Neuron (in vitro differentiated cells): ENCODE data around the gene NXF2B.
"Not testable (repeated sequence)": the region's sequence is repeated elsewhere in the genome, so short reads cannot be mapped to it uniquely, and the experiment has no call there.

Experiments used
- H2AFZ ChIP-seq: one replicate; pipeline ENCODE4 v1.6.1; 2013; ENCODE audit warnings: low read depth, mild to moderate bottlenecking, inconsistent platforms, low read length, moderate library complexity
- H3K27me3 ChIP-seq: one replicate; pipeline ENCODE4 v1.6.1; 2013; ENCODE audit warnings: low read length; ENCODE audit not compliant: insufficient read depth
- H3K36me3 ChIP-seq: one replicate; pipeline ENCODE4 v1.6.1; 2013; ENCODE audit warnings: low read length; ENCODE audit not compliant: insufficient read depth
- H3K4me1 ChIP-seq: one replicate; pipeline ENCODE4 v1.6.1; 2013; ENCODE audit warnings: low read length; ENCODE audit not compliant: insufficient read depth
- H3K4me3 ChIP-seq: 2 replicates; pipeline ENCODE4 v1.5.1; 2013; ENCODE audit warnings: mild to moderate bottlenecking, low read length, moderate library complexity
- H3K9me3 ChIP-seq: one replicate; pipeline ENCODE4 v1.6.1; 2013; ENCODE audit warnings: low read length

The NXF2B gene, protein sequence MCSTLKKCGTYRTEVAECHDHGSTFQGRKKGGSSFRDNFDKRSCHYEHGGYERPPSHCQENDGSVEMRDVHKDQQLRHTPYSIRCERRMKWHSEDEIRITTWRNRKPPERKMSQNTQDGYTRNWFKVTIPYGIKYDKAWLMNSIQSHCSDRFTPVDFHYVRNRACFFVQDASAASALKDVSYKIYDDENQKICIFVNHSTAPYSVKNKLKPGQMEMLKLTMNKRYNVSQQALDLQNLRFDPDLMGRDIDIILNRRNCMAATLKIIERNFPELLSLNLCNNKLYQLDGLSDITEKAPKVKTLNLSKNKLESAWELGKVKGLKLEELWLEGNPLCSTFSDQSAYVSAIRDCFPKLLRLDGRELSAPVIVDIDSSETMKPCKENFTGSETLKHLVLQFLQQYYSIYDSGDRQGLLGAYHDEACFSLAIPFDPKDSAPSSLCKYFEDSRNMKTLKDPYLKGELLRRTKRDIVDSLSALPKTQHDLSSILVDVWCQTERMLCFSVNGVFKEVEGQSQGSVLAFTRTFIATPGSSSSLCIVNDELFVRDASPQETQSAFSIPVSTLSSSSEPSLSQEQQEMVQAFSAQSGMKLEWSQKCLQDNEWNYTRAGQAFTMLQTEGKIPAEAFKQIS

DNA sequence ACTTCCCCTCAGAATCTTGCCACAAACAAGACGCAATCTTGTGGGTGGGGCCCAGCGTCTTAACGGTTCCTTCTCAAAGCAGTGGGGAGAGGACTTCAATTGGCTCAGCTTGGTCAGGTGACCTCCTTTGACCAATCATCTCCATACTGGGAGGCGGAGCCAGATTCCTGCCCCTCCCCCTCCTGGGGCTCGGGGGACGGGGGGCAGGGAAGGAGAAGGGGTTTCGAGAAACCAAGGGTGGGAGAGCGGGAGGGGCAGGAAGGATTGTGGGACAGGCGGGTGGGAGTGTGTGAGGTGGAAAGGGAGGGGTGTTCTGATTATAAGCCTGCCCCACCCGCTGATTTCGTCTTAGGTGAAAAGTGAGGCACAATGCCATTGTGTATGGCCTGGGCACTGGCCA lies at the start of gene NXF2B:
TSS of gene NXF2B (minus strand) at position 101 of the 400 bp plus-strand sequence. CDS start 59,972 bp downstream, outside the sequence.
- H3K36me3 ChIP-seq, H3K27me3 ChIP-seq, H3K4me3 ChIP-seq, H3K4me1 ChIP-seq, H2AFZ ChIP-seq, H3K9me3 ChIP-seq: not testable (repeated sequence)

DNA sequence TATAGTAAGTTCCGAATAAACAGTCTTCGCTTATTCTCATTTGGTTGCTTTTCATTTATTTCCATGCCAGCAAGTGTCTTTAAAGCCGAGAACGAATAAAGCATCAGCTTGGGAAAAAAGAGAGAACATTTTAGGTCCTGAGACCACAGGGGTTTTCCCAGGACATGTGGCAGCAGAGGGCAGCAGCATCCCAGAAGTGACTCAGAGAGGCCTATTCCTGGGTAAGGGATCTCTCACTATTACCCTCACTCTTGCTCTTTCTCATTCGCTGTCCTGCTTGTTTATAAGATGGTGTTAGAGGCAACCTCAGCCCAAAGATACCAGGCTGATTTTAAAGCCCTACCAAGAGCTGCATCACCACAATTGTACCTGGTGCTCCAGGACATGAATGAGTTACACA lies 39.0 kb upstream of the NXF2B start:
- H3K4me3 ChIP-seq, H3K9me3 ChIP-seq, H2AFZ ChIP-seq, H3K36me3 ChIP-seq, H3K4me1 ChIP-seq, H3K27me3 ChIP-seq: not testable (repeated sequence)

DNA sequence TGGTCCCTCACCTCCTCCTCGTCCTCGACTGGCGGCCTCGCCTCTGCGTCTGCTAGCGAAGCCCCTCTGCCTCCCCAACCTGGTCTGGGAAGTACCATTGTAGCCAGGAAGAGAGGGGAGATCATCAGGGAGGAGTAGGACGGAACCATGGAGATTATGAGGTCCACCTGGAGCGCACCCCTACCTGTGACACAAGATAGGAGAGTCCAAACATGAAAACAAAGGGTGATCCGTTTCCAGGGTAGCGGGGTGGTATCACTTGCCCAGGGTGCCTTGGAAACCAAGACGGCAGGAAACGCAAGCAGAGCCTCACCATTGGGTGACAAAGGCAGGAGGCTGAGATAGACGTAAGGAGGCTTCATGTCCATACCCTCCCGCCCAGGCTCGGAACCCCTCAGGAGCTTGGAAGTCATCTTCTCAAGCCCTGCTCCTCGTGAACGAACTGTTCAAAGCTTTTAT lies 32.0 kb upstream of the NXF2B start, which contains the start of gene TCP11X2:
TSS of gene TCP11X2 (minus strand) at position 51 of the 459 bp plus-strand sequence.
- not testable (repeated sequence) for H2AFZ ChIP-seq, H3K36me3 ChIP-seq, H3K4me3 ChIP-seq, H3K27me3 ChIP-seq, H3K9me3 ChIP-seq, H3K4me1 ChIP-seq

DNA sequence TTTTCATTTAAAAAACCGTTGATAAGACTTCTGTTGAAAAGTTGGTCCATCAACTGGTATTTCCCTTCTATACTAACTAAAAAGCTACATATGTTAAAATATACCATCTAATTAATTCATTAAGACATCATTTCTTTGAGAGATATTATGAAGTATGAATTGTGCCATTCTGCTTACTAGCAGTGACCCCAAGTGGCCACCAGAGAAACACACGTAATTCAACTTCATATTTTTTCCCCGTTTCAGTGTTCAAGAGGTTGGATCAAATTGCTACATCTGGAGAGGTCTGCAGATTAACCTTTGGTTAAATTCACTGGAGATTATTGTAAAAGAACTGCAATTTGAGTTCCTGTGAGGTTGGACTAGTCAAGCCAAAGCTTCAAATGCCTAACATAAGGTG lies 30.4 kb upstream of the NXF2B start:
- not testable (repeated sequence) for H3K27me3 ChIP-seq, H2AFZ ChIP-seq, H3K36me3 ChIP-seq, H3K4me1 ChIP-seq, H3K4me3 ChIP-seq, H3K9me3 ChIP-seq

DNA sequence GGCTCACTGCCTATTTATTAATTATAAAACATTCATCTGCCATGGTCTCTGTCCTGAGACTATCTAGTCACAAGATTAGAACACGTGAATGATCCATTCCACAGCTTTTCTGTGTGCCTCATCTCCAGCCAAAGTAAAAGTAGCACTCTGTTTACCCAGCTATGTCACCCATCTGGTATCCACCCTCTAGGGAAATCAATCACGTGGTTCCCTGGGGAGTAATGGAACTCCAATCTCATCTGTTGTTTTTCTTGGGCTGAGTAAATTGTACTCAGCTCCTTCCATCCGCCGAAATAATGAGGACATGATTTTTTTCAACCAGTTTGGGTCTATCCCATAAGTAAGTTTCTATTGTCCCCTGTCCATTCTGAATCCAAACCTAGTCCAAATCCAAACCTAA lies 18.8 kb upstream of the NXF2B start:
- not testable (repeated sequence) for H2AFZ ChIP-seq, H3K36me3 ChIP-seq, H3K4me1 ChIP-seq, H3K9me3 ChIP-seq, H3K27me3 ChIP-seq, H3K4me3 ChIP-seq

DNA sequence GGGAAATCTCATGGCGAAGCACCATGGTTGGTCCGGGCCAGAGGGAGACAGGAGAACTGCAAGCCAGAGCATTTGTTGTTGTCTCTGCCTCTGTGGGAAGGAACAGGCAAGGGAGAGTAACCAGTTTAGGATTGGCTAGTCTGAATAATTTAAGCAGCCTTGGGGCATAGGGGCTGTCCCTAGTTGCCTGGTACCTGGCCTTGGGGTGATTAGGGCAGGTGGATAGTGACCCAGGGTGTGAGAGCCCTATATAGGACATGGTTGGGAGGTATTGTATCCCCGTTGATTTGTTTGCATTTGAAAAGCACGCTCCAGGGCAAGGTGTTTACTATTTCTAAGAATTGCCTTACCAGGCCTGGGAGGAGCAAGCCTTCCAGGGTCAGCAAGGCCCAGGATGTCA lies 25.3 kb downstream of the NXF2B start:
- not testable (repeated sequence) for H3K9me3 ChIP-seq

DNA sequence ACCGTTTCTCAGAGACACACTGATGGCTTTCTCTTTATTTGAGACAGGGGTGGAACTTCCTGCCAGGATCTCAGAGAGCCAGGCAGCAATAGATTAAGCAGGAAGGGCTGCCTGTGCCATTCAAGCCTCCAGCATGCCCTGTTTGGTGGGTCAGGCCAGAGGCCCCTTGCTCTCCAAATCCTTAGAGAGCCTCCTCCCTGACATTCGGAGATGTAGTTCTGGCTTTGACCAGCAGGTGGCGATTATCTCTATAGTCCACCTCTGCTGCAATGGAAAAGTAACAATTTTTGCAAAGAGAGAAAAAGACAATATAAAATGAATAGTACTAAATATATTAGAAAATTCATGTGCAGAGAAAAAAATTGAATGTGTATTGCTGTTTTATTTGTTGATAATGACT lies 93.9 kb downstream of the NXF2B start:
- H3K36me3 ChIP-seq: no peaks in the 10 kb centered on the region
- H3K4me3 ChIP-seq: no peak overlapping the region
- H2AFZ ChIP-seq: no peak overlapping the region
- no peaks in the 10 kb centered on the region for H3K4me1 ChIP-seq
- no peaks in the 10 kb centered on the region for H3K9me3 ChIP-seq
- H3K27me3 ChIP-seq: no peaks in the 10 kb centered on the region

More for the DNA sequence above, 25.3 kb downstream of the NXF2B start:
- H3K4me1 ChIP-seq, H3K4me3 ChIP-seq, H3K27me3 ChIP-seq, H3K36me3 ChIP-seq, H2AFZ ChIP-seq: not testable (repeated sequence)

DNA sequence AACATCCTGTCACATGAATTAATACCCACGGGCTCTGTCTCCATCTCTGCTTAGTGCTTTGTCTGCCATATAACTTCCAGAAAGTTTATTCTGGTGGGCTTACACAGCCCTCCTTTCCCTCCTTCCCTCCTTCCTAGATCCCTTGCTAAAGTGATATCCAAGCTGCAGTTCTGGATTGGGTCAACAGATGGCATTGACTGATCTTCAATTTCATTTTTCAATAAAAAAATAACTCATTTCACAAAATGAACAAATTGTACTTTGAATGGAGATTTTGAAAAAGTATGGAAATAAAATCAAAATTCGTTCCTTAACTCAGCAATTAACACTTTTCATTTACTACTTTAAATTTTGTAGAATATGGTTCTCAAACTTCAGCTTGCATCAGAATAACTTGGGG lies 97.9 kb downstream of the NXF2B start:
- Histone ChIP-seq H3K27me3 (no peaks in the 10 kb centered on the region), H3K4me1 (no peaks in the 10 kb centered on the region), H3K9me3 (no peaks in the 10 kb centered on the region), H3K4me3 (no peak overlapping the region), H2AFZ (no peak overlapping the region), H3K36me3 (no peaks in the 10 kb centered on the region)

DNA sequence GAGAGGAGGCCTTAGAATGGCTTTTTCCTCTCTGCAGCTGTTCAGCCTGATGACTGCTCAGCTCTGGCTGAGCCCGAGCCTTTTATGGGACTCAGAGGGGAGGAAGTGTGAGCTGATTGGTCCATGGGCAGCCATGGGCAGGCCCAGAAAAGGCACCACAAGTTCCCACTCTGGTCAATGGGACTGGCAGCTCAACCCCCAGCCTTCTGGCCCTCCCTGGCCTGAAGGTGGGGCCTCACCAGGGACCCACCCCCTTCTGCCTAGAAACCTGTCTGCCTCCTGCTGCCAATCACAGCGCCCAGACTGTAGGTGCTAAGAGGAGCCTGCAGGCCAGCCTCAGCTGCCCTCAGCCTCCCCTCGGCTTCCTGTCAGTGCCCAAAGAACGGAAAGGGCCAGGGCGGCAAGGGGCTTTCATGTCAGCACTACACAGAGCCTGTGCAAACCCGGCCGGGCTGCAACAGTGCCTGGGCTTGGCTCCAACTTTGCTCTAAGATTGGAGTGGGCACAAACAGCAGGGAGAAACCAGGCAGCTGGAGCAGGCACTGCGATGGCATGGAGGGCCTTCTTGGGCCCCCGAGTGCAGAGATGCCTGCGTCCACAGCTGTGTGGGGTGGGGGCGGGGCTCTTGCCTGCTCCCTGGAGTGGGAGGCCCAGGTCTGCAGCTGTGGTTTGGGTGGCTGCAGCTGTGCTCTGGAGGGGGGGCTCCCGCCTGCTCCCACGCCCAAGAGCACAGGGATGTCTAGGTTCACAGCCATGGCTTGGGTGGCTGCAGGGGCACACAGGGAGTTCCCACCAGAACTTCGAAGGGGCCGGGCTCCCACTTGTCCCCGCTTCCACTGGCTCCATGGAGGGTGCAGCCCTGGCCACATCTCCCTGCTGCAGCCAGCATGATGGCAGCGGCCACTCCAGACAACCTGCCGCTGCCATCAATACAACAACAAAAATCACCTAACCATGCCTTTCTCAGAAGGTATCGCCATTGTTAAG lies 100.2 kb downstream of the NXF2B start:
- H3K4me1 ChIP-seq: no peaks in the 10 kb centered on the region
- no peaks in the 10 kb centered on the region for H3K36me3 ChIP-seq
- H3K4me3 ChIP-seq: no peak overlapping the region
- H2AFZ ChIP-seq: no peak overlapping the region
- H3K27me3 ChIP-seq: no peaks in the 10 kb centered on the region
- H3K9me3 ChIP-seq: no peaks in the 10 kb centered on the region

DNA sequence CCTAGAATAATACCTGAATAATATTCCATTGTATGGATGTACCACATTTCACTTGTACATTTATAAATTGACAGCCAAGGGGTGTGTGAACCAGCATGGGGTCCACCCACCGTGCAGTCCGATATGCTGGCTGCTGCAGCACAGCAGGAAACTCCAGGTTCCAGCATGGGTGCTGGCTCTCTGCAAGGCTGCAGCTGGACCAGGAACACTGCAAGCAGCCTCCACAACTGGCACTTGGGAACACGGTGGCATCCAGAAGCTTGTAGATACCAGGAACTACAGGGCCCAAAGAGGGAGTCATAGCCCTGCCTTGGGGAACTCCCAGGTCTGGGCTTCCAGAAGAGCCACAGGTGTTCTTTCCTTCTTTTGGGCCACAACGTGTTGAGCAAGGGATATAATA lies 101.6 kb downstream of the NXF2B start:
- no peaks in the 10 kb centered on the region for H3K36me3 ChIP-seq
- H3K4me3 ChIP-seq: no peak overlapping the region
- H3K27me3 ChIP-seq: no peaks in the 10 kb centered on the region
- no peak overlapping the region for H2AFZ ChIP-seq
- no peaks in the 10 kb centered on the region for H3K4me1 ChIP-seq
- no peaks in the 10 kb centered on the region for H3K9me3 ChIP-seq
